RWPE1 (cell line): Measurements from ENCODE around the gene SNTB2.

Source experiments
- CTCF ChIA-PET: fragments of 350-600 bp; sonication (Branson Sonifier 250); formaldehyde crosslinking; extraction: SDS; loops from one replicate; lab custom pipeline; 2021; lab: Yijun Ruan, JAX
- POLR2A ChIA-PET: fragments of 400-600 bp; formaldehyde crosslinking; extraction: SDS; loops from one replicate; lab custom pipeline; 2020; ENCODE audit warnings: antibody characterized with exemption; ENCODE audit not compliant: low non-redundant PET; lab: Yijun Ruan, JAX
- DNase-seq: peaks from one replicate; pipeline ENCODE4 v3.0.0; 2012; ENCODE audit warnings: low spot score
- H3K27ac ChIP-seq: fragments of 450-650 bp; 2 replicates; pipeline ENCODE4 v1.5.1; 2017
- TF ChIP-seq, protein P1 (sequence below): fragments of 450-650 bp; conservative IDR thresholded peaks from 2 replicates; pipeline ENCODE4 v1.5.1; 2017; ENCODE audit warnings: low read depth, mild to moderate bottlenecking

The SNTB2 gene

DNA sequence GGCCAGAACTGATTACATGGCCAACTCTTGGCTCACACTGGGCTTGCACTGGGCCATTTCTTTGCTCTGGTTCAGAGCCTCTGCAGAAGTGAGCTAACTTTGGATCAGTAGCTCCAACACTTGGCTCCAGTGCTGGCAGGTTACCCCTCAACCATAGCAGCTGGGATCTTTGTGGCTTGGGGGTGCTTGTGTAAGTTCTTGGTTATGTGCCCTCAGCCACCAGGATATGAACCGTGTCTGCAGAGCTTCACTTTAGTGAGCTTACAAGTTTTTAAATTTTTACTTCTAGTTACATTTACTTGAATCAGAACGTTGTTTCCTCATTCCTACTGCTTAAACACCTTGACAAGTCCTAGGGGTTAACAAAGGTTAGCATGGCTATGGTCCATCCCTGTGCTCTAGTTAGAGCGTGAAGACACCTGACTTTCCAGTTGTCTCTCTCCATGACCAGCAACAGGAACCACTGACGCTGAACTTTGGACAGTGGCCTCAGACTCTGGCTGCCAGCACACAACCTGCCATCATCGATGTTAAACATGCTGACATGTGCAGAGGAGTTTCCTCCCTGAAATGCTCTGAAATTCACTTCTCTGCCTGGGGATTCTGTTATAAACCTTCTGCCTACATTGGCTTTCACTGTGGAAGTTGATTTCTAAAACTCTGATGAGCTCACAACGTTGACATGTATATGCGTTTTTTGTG is 139.4 kb downstream of the SNTB2 start:
- POLR2A ChIA-PET = no interaction called here
- peak overlapping the region; percentile 56 for H3K27ac ChIP-seq
- TF ChIP-seq, protein P1, sequence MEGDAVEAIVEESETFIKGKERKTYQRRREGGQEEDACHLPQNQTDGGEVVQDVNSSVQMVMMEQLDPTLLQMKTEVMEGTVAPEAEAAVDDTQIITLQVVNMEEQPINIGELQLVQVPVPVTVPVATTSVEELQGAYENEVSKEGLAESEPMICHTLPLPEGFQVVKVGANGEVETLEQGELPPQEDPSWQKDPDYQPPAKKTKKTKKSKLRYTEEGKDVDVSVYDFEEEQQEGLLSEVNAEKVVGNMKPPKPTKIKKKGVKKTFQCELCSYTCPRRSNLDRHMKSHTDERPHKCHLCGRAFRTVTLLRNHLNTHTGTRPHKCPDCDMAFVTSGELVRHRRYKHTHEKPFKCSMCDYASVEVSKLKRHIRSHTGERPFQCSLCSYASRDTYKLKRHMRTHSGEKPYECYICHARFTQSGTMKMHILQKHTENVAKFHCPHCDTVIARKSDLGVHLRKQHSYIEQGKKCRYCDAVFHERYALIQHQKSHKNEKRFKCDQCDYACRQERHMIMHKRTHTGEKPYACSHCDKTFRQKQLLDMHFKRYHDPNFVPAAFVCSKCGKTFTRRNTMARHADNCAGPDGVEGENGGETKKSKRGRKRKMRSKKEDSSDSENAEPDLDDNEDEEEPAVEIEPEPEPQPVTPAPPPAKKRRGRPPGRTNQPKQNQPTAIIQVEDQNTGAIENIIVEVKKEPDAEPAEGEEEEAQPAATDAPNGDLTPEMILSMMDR = no peak
- DNase-seq = no peak
- CTCF ChIA-PET = interaction anchor here (0.7 to 1.1 kb wide), 3 partner anchors 14 to 351 kb away, joined by 3 to 5 read pairs (median 4); no protein-coding TSS in a partner anchor

DNA sequence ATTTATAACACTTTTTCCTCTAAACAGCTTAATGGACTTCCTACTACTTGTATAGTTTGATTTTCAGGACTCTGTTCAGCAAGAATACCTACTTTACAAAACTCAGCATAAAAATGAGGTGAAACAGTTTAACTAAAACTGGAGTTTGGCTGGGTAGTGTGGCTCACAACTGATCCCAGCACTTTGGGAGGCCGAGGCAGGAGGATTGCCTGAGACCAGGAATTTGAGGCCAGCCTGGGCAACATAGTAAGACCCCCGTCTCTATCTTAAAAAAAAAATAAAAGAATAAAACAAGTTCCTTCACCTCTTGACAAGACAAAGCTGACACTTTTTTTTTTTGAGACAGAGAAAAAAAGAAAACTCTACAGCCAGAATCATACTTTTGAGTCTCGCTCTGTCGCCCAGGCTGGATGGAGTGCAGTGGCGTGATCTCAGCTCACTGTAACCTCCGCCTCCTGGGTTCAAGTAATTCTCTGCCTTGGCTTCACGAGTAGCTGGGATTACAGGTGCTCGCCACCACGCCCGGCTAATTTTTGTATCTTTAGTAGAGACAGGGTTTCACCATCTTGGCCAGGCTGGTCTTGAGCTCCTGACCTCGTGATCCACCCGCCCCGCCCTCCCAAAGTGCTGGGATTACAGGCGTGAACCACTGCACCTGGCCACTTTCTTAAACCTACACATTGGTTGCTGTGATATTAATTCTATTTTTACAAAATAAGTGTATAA is 140.8 kb downstream of the SNTB2 start:
- ChIA-PET POLR2A (no interaction called here), CTCF (interaction anchor here (1.1 kb wide), 1 partner anchor 13 kb away, joined by 5 read pairs; no protein-coding TSS in a partner anchor)
- peak overlapping the region; percentile 87 for H3K27ac ChIP-seq
- no peak for DNase-seq
- TF ChIP-seq, protein P1 = no peak

DNA sequence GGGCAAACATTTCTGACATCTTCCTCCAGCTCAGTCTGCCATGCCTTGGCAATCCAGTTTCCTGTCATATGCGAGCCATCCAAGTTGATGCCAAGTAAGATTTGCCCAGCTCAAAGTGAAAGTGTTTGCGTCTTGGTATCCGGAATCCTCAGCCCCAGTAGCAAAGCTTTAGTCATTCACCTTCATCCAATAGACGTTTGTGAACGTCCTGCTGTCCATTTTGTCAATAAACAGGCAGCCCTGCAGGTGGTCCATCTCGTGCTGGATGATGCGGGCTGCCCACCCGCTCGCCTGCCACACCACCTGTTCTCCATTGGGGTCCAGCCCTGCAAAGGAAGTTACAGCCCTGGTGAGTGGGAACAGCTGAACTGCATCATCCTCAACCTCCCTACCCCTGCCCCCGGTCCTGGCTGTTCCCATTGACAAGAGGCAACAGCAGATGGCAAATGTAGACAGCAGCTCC is 141.9 kb downstream of the SNTB2 start:
- CTCF ChIA-PET = interaction anchor here (0.6 kb wide), 2 partner anchors 427 to 1044 kb away, joined by 3 read pairs; no protein-coding TSS in a partner anchor
- peak; percentile 65 for DNase-seq
- POLR2A ChIA-PET = interaction anchor here (0.5 to 2.0 kb wide), 2 partner anchors 11 to 1984 kb away, joined by 6 to 11 read pairs; partner anchors contain the start of genes COG8 and NIP7
- TF ChIP-seq, protein P1 = no peak
- peak overlapping the region; percentile 87 for H3K27ac ChIP-seq

DNA sequence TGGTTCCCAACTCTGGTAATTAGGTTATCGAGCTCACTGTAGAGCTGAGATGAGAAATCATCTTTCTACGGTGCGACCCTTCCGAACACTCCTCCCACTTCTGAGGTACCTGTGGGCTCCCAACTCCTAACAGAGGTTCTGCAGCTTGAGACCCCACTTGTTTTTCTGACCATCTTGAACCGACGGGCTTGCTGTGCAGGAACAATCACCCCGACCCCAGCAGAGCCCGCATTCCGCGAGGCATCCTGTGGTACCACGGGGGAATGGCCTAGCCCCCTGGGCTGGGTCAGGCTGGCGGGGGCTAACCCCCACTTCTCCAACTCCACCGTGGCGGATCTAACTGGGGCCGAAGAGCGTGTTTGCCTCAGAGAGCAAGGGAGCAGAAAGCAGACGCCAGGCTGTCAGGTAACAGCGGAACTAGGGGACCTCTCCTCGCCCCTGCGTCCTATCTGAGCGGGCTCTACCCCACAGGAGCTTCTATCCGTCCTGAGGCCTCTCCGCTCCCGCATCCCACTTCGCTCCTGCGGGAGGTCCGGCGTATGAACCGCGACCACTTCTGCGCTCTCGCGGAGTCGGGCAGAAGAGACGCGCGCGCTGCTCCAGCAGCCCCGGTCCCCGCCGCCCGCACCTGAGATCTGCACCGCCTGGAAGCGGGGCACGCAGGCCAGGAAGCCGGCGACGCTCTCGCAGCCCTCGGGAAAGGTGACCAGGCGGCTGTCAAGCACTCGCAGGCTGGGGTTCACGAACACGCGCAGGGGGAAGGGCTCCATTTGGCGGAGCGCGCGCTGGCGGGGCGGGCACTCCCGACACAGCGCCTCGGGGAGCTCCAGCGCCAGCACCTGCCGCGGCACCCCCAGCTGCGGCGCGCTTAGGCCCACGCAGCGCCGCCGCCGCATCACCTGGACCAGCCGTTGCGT is 142.7 kb downstream of the SNTB2 start:
- DNase-seq = no peak
- POLR2A ChIA-PET = interaction anchor here (0.5 to 2.0 kb wide), 2 partner anchors 10 to 1093 kb away, joined by 3 to 11 read pairs; partner anchors contain the start of genes COG8 and NIP7
- TF ChIP-seq, protein P1 = no peak
- CTCF ChIA-PET = interaction anchor here (0.6 to 0.7 kb wide), 3 partner anchors 9 to 1045 kb away, joined by 3 read pairs; no protein-coding TSS in a partner anchor
- peak overlapping the region; percentile 87 for H3K27ac ChIP-seq

DNA sequence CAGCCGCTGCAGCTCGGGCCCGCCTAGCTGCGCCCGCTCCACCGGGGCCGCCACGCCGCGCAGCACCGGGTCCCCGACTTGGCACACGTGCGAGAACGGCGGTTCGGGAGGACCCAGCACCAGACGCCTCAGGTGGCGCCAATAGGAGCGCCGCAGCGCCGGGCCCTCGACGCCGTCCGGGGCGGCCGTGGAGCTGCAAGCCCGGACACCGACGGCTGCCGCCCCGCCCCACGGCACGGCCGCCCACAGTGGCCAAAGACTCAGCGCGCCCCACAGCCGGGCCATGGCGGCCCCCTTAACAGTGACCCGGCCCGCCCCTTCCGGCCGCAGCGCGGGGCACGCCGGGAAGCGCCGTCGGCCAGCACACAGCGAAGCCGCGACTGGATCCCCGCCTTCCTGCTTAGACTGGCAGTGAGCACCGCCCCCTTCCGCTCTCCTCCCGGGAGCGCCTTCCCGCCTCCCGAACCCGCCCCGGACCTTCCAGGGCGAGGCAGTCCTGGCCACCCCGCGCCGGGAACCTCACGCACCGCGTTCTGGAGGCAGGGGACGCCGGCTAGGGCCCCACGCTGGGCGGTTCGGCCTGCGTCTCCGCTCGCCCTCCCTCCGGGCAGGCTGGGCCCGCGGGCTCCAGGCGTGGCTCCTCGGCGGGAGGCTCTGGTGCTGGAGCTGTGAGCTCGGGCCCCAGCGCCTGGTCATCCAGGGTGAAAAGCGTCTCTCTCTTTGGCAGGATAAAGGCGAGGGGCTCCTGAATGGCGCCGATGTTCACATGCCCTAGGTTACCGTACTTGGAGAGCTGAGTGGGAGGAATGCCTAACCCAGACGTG is 143.5 kb downstream of the SNTB2 start, which contains the start of gene PDF:
Gene PDF, minus strand, starts transcription at position 303 of the 824 bp plus-strand sequence. Its CDS starts 18 bp downstream, at position 285.
- H3K27ac ChIP-seq = peak within 1 kb of the TSS; percentile 87
- DNase-seq = peak; percentile 90
- POLR2A ChIA-PET = interaction anchor here (0.5 to 2.0 kb wide), 4 partner anchors 9 to 1094 kb away, joined by 3 to 11 read pairs (median 4); partner anchors contain the start of genes COG8 and NIP7
- CTCF ChIA-PET = interaction anchor here (0.7 kb wide), 1 partner anchor 10 kb away, joined by 3 read pairs; no protein-coding TSS in a partner anchor
- TF ChIP-seq, protein P1 = no peak
